Ureter (tissue), 1 donor: Measurements from ENCODE around the gene RPSA. TPM values are rescaled to one million over a fixed set of nuclear protein-coding genes. Genes with fewer than 3 reads are reported as not detected.
A peak's percentile ranks its signal among the peaks of the same experiment; 100 is the strongest.
"Not testable (repeated sequence)": the region's sequence is repeated elsewhere in the genome, so short reads cannot be mapped to it uniquely, and the experiment has no call there.

Experiments used
- DNase-seq: peaks from one replicate; pipeline ENCODE4 v3.0.0-alpha.2; 2020; ENCODE audit warnings: low spot score
- total RNA-seq: library from RNA; stranded (reverse); gene quantifications from one replicate; pipeline ENCODE4 v1.2.4, GENCODE V29; 2023
- donor health status: DM: yes; HTN: yes; CAD: no.

Gene RPSA
- total RNA-seq, 1 donor from 2014 or later, result 1,330 TPM

DNA sequence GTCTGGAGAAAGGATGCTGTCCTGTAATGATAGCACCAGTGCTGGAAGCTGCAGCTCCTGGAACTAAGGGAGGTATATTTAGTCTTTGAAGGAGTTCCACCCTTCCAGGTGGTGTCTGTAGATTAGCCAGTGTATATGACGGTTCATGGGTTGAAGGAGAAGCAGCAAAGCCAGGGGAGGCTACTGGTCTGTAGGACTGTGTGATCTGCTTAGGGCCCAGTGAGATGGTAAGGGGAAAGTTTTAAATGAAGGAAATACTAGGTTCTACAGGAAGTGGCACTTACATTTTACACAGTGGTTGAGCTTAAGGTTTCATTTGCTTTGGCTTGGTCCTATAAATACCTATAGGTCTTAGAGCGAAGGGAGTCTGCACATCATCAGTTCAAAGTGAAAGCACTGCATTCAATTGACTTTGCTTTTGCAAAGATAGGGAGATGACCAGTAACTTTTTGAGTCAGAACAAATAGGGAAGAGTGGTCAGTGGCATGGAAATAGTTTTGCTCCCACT is 17.7 kb upstream of the RPSA start:
- DNase-seq, result no peak

DNA sequence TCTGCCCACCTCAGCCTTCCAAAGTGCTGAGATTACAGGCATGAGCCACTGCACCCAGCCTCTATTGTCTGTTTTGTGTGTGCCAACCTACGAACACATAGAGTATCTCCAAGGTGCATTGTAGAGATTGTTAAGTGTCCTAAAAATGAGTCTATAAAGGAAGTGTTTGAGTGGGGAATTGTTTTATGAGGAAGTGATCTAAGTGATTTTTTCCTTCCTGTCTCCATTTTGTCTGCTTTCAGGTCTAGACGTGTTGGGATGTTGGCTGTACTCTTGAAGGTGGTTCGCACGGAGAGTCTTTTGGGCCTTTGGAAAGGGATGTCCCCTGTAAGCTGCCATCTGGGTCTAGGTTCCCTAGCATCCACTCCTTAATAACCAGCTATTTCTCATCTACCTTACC is 16.3 kb upstream of the RPSA start:
- no peak for DNase-seq

DNA sequence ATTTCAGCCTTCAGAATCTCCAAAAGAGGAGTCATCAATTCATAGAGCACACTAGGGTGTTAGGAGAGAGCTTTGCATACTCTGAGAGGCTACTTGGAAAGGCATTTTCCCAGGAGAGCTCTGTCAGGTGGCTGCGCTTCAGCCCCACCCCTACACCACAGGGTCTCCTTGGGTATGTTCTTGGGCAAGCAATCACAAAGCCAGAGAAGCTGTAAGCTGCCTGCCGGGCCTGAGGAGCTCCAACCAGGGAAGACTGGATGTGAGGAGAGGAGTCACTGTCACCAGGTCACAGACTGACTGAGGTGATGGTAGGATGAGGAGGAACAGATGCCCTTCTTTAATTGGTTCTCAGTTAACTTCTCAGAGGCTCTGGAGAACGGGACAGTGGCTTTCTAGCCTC is 9.8 kb upstream of the RPSA start:
- DNase-seq, result no peak

DNA sequence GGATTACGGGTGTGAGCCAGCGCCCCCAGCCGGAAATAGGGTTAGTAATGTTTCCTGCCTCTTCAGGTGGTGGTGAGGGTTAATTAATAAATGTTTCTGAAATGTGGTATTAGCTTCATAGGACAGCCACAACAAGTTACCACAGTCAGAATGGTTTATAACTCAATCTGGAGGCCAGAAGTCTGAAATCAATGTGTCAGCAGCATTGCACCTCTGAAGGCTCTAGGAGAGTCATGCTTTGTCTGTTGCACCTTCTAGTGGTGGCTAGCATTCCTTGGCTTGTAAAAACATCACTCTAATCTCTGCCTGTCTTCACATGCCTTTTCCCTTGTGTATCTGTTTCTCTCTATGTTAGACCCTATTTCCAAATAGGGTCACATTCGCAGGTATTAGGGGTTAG is 7.8 kb upstream of the RPSA start:
- DNase-seq, result no peak

DNA sequence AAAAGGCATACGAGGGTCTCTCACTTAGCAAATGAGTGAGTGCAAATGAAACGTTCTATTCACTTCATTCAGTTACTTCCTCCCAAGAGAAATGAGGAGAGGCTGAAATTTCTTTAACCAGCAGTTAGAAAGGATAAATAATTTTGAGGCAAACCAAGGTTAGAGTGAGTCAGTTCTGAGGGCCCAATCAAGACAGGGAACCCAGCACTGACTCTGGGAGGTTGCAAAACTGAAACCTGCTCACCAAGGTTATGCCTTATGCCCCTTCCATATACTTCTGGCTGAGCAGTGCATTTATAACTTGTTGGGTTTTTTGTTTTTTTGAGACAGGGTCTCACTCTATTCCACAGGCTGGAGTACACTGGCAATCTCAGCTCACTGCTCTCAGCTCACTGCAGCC is 4.5 kb upstream of the RPSA start:
- no peak for DNase-seq

DNA sequence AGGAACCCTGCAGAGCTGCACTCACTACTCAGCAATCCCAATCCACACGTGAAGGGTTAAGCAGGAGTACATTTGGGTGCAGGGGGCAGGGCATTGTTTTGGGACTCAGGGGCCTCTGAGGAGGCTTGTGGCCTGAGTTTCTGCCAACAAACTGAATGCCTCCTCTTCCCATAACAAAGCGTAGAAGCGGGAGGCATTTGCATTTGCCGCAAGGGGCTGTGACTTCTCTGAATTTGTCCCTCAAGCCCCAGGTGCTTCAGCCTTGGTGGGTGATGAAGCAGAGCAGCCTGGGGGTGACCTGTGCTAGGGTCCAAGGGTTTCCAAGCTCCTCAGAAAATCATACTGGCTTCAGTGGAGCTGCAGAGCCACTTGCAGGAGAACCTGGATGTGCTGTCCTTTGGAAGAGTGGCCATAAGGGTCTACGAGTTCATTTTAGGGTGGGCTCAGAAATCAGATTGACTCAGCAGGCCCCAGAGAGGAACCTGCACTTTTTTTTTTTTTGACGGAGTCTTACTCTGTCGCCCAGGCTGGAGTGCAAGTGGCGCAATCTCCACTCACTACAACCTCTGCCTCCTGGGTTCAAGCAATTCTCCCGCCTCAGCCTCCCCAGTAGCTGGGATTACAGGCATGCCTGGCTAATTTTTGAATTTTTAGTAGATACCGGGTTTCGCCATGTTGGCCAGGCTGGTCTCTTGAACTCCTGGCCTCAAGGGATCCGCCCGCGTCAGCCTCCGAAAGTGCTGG is 1.4 kb upstream of the RPSA start:
- DNase-seq, result no peak

DNA sequence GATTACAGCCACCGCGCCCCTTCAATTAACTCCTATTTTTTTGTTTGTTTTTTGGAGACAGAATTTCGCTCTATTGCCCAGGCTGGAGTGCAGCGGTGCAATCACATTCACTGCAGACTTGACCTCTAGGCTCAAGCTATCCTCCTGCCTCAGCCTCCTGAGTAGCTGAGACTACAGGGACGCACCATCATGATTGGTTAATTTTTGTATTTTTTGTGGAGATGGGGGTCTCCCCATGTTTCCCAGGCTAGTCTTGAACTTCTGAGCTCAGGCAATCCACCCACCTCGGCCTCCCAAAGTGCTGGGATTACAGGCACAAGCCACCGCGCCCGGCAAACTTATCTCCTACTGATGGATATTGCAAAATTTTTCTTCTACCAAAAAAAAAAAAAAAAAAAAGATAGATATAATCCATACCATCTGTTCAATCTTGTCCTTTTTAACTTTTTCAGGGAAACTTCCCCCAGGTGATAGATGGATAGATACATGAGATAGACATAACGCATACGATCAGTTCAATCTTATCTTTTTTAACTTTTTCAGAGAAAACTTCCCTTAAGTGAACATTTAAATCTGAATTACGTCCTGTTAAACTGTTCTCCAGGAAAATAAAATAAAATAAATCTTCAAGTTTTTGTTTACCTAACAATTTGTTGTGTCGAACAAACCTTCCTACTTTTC is 693 bp upstream of the RPSA start:
- DNase-seq, result no peak

DNA sequence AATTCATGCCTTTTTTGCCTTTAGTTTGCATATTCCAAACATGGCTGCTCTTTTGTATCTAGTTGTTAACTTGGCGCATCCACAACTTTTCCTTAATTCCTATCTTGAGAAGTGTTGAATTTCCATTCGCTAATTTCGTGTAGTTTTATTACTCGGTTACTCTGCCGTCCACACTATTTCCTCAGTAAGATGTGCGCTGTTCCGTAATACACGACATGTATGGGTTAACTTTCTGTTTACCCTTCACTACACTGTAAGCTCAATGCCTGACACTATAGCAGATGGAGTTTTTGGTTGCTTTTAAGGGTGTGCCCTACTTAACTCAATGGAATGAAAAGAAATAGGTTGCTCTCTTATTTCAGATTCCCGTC is 724 bp downstream of the RPSA start:
- DNase-seq, result no peak

DNA sequence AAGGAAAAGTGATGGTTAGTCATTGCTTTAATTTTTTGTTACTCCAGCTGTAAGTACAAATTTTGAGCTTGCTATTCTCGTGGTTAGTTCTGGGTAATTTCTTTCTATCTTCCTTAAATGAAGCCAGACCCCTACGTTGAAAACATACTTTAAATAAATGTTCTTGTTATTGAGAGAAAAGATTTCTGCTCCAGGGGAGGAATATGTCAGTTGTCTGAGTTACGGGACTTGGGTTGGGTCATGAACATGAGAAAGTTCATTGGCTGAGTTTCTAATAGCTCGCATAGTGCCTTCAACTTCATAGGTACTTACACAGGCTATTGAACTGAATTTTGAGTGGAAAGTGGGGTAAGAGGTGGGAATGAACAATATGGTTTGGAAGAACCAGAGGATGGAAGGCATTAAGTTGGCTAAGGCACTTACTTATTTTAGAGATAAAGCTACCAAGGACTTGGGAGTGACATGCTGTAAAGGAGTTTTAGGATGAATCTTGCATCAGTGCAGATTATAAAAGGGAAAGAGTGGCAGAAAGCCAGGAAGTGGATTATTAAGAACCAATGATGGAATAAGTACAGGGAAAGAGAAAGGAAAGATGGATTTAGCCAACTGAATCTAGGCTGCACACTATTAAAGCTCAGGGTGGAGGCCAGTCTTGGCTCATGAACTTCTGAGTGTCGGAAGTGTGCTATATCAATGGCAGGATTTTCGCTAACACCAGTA is 1.4 kb downstream of the RPSA start:
- no peak for DNase-seq

DNA sequence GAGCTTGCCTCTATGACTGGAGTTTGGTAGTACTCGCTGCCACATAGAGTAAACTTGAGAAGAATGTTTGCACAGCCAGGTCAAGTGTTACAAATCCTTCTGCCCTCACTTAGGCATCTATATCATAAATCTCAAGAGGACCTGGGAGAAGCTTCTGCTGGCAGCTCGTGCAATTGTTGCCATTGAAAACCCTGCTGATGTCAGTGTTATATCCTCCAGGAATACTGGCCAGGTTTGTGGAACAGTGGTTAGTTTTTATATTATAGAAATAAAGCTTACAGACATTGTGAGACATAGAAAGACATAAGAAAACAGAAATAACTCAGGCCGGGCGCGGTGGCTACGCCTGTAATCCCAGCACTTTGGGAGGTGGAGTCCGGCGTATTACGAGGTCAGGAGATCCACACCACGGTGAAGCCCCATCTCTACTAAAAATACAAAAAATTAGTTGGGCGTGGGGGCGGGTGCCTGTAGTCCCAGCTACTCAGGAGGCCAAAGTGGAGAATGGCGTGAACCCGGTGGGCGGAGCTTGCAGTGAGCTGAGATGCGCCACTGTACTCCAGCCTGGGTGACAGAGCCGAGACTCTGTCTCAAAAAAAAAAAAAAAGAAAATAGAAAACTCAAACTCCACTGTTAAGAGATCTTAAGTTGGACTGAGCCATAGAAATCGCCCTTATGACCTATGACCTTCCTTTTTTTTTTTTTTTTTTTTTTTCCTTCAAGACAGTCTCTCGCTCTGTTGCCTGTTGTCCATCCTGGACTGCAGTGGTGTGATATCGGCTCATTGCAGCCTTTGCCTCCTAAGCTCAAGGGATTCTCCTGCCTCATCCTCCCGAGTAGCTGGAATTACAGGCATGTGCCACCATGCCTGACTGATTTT is 2.2 kb downstream of the RPSA start:
- no peak for DNase-seq

DNA sequence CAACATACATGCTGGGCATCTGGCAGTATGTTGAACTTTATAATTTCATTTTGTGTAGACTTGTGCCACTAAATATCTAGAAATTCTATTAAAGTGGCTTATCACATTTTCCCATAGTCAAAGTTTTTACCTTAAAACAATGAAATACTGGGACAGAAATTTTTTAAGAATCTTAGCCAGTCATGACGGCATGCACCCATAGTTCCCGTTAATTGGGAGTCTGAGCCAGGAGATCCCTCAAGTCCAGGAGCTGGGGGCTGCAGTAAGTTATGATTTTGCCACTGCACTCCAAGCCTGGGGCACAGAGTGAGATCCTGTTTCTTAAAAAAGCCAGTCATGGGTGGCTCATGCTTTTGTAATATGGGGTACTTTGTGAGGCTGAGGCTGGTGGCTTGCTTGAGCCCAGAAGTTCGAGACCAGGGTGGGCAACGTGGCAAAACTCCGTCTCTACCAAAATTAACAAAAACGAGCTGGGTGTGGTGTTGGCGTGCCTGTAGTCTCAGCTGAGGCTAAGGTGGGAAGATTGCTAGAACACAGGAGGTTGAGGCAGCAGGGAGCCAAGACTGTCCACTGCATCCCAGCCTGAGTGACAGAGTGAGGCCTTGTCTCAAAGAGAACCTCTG is 3.1 kb downstream of the RPSA start:
- no peak for DNase-seq

DNA sequence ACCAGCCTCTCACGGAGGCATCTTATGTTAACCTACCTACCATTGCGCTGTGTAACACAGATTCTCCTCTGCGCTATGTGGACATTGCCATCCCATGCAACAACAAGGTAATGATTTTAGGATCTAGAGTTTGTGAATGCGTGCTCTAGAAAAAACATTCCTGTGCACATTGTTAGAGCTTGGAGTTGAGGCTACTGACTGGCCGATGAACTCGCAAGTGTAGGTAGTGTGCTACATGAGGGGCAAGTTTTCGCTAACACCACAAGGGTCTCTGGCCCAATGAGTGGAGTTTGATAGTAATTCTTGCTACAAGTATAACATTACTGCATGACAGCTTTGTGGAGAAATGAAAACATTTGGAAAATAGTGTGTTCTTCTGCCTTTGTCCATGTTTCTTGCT is 4.4 kb downstream of the RPSA start:
- DNase-seq, result no peak

DNA sequence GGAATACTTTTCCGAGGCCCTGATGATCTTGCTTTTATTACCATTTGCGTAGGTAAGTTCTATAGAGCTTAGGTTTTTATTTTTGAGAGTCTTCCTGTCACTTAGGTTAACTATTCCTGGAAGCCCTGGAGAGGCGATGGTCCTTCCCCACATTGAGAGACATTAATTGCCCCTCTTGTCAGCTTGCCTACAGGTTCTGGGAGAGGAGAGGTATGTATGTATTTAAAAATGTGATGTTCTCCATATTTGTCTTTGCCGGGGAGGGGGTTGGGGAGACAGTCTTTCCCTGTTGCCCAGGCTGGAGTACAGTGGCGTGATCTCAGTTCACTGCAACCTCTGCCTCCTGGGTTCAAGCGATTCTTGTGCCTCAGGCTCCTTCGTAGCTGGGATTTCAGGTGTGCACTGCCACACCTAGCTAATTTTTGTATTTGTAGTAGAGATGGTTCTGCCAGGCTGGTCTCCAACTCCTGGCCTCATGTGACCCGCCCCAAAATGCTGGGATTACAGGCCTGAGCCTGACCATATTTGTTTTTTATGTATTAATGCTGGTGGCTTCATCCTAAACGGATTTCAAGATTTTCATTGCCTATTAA is 6.2 kb downstream of the RPSA start:
- DNase-seq, result no peak

DNA sequence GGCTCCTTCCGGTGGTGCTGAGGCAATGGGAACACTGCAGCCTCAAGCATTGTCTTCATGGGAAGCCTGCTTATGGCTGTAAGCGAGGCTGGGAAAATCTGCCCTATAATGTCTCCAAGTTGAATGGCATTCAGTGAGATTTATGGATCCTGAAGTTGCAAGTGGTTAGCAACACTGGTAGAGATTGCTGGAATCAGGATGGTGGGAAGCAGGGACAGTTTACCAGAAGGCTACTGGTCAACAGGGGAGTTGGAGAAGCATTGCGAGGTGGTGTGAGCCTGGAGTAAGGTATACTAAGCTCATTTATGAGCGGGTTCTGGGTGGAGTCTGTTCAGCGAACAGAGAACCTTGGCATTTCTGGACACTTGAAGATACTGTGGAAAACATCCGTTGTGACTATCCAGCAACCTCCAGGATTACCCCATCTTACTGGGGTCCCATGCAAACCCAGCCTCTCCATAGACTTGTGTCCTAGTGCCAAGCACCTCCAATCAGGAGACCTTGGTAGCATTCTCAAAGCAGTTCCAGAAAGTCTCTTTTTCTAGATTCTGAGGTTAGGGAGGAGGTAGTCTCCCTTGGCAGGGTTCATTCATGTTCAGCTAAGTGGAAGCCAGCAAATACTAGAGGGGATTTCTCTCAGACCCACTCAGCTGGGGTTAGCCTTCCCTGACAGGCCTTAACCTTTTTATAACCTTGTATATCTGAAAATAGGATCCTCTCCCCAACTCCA is 7.3 kb downstream of the RPSA start:
- DNase-seq, result no peak

DNA sequence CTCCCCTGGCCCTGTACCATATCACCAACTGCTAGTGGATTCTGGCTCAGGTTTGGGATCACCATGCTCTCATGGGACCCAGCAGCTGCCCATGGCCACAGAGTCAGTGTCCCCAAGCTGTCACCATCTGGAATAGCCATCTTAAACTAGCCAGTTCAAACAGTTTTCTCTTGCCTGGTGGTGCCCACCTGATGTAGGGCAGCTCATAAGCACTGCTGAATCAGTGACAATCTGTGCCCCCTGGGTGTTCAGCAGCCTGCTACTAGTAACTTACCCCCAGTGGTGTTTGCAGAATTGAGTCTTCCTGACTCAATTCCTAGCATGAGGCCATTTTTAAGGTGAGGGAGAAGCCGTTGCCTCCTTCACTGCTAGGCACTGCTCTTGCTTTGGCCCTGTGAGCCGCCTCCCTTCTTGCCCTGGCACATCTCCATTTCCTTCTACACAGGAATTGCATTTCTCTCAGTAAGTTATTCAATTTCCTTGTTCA is 7.9 kb downstream of the RPSA start:
- DNase-seq, result peak; percentile 59

DNA sequence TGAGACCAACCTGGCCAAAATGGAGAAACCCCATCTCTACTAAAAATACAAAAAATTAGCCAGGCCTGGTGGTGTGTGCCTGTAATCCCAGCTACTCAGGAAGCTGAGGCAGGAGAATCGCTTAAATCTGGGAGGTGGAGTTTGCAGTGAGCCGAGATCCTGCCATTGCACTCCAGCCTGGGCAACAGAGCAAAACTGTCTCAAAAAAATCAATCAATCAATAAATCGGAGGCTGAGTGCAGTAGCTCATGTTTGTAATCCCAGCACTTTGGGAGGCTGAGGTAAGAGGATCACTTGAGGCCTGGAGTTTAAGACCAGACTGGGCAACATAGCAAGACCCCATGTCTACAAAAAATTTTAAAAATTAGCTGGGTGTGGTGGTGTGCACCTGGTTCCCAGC is 8.8 kb downstream of the RPSA start:
- not testable (repeated sequence) for DNase-seq

DNA sequence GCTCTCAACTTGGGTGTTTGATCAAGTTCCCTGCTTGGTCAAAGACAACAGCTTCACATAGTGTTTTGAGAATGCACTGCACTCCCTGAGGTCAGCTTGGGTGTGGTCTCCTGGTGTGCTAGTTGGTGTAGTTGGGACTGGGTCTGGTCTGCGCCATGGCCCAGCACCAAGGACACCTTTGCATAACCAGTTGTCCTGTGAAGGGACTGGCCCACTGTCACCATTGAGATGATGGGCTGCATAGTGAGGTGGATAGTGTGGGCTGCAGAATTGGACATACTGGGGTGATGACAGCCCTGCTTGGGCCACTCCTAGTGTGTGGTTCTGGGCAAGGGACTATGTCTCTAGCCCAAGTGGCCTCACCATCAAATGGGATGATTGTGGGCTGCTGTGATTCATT is 9.5 kb downstream of the RPSA start:
- no peak for DNase-seq

DNA sequence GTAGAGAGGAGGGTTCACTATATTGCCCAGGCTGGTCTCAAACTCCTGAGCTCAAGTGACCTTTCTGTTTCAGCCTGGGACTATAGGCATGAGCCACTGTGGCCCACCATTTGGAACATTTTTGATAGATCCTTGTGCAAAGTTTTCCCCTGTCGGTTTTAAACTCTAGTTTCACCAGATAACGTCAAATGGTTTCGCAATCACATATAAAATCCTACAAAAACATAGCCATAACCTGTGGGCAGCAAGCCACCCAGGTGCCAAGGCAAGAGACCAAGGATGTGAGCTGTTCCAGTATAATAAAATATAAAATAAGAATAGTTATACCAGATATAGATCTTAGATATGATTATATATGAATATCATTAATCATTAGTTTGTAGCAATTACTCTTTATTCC is 10.5 kb downstream of the RPSA start:
- not testable (repeated sequence) for DNase-seq

DNA sequence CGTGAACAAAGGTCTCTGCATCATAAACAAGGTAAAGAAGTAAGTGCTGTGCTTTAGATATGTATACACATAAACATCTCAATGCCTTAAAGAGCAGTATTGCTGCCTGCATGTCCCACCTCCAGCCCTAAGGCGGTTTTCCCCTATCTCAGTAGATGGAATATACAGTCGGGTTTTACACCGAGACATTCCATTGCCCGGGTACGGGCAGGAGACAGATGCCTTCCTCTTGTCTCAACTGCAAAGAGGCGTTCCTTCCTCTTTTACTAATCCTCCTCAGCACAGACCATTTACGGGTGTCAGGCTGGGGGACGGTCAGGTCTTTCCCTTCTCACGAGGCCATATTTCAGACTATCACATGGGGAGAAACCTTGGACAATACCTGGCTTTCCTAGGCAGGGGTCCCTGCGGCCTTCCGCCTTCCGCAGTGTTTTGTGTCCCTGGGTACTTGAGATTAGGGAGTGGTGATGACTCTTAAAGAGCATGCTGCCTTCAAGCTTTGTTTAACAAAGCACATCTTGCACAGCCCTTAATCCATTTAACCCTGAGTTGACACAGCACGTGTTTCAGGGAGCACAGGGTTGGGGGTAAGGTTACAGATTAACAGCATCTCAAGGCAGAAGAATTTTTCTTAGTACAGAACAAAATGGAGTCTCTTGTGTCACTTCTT is 12.2 kb downstream of the RPSA start:
- DNase-seq, result not testable (repeated sequence)
